GM10266 (cell line): ENCODE data around the gene PLA2R1.
A peak's percentile ranks its signal among the peaks of the same experiment; 100 is the strongest.

Experiments used
- DNase-seq: peaks from one replicate; pipeline ENCODE4 v3.0.0; 2012; ENCODE audit errors: extremely low spot score
- TF ChIP-seq, protein P1 (sequence below): IDR thresholded peaks from 2 replicates; pipeline ENCODE4 v1.5.1; 2012; ENCODE audit warnings: mild to moderate bottlenecking, low read depth; ENCODE audit not compliant: control insufficient read depth, insufficient read depth; ENCODE audit errors: missing control alignments

Gene PLA2R1

GRCh38 chr2:160062292-160063005 is at the start of gene PLA2R1:
PLA2R1 (minus strand) TSS chr2:160062615; CDS start chr2:160062403, 212 bp downstream.
- DNase-seq = no peak
- TF ChIP-seq, protein P1, sequence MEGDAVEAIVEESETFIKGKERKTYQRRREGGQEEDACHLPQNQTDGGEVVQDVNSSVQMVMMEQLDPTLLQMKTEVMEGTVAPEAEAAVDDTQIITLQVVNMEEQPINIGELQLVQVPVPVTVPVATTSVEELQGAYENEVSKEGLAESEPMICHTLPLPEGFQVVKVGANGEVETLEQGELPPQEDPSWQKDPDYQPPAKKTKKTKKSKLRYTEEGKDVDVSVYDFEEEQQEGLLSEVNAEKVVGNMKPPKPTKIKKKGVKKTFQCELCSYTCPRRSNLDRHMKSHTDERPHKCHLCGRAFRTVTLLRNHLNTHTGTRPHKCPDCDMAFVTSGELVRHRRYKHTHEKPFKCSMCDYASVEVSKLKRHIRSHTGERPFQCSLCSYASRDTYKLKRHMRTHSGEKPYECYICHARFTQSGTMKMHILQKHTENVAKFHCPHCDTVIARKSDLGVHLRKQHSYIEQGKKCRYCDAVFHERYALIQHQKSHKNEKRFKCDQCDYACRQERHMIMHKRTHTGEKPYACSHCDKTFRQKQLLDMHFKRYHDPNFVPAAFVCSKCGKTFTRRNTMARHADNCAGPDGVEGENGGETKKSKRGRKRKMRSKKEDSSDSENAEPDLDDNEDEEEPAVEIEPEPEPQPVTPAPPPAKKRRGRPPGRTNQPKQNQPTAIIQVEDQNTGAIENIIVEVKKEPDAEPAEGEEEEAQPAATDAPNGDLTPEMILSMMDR = no peak

- TF ChIP-seq, protein P1 = no peak
- no peak for DNase-seq
Observed at GRCh38 chr2:160110674-160111239, 48.3 kb upstream of the PLA2R1 start.

DNA sequence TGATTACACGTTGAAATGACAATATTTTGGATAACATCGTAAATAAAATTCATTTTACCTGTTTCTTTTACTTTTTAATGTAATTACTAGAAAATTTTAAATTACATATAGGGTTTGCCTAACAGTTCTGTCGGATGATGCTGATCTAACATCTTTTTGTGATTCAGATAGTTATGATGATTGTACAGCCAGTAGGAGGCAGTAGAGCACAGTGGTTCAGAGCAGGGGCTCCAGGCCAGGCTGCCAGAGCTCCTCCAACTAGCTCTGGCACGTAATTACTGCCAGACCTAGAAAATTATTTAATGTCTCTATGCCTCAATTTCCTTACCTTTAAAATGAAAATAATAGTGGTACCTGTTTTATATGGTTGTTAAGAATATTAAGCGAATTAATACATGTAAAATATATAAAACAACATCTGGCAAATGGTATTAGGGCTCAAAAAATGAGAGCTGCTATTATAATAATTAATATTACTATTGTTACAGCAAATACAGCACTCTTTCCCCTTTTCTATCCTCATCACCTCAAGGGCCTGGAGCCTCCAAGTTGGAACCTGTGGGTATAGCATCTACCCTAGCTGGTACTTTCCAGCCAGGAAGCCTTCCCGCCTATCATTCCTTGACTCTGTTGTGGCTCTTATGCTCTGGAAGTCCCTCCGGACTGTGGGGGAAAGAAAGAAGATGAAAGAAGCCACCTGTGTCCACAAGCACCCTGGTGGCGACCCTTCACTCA is 47.7 kb upstream of the PLA2R1 start:
- TF ChIP-seq, protein P1 = peak; percentile 70
- DNase-seq = peak; percentile 40

- TF ChIP-seq, protein P1 = no peak
- no peak for DNase-seq
Observed at GRCh38 chr2:160109243-160109642, 46.8 kb upstream of the PLA2R1 start.

DNA sequence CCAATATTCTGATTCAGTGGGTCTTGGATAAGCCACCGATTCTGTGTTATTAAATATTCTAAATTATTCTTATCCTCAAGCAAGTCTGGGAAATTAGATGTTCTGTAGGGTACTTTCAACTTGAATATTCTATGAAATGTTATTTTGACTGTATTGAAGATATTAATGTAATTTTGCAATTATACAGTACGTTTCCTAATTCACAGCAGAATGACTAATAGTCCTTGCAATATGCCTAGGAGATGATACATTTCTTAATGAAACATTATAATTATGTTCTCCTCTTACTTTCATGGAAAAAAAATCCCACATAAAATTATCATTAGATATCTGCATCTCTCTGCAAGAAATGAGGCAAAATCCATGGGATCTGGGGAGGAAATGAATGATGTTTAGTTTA is 46.2 kb upstream of the PLA2R1 start:
- DNase-seq = no peak
- TF ChIP-seq, protein P1 = no peak

- TF ChIP-seq, protein P1 = no peak
- no peak for DNase-seq
Observed at GRCh38 chr2:160105366-160105765, 43.0 kb upstream of the PLA2R1 start.
